GM19397 (cell line): ENCODE results near the gene DNAJC11.
"Not testable (repeated sequence)": the region's sequence is repeated elsewhere in the genome, so short reads cannot be mapped to it uniquely, and the experiment has no call there.

ENCODE experiments used
- ATAC-seq: cut with Tn5 transposase; IDR thresholded peaks from one replicate; pipeline ENCODE4 v1.9.1; 2021; ENCODE audit warnings: mild to moderate bottlenecking, moderate library complexity; ENCODE audit not compliant: unreplicated experiment

The DNAJC11 gene

DNA sequence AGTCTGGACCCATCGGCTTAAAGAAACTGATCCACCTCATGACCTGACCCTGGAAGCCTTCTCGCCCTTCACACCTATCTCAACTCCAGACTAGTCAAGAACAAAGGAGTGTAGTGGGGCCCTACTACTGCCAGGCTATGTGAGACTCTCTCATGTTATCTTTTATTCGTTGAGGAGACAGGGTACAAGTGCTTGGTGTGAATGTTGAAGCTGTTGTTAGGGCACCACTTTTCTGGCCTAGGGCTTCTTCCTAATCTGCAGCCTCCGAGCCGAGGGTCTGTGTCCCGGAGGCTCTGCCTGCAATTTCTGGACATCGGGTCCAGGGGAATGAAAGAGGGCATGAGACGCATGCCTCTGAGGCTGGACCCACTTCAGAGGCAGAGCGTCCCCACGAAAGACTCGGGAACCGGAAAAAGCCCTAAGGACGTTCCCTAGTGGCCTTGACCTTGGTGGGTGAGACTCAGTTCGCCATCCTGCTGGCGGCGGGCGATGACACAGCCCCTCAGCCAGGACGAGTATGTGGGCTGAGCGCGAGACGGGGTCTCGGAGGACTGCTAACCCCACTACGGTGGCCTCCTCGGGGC lies 671 bp downstream of the DNAJC11 start:
- ATAC-seq: no peak

- ATAC-seq: not testable (repeated sequence)
These were observed 1.7 kb downstream of the DNAJC11 start for GRCh38 chr1:6699915-6700314.

GRCh38 chr1:6695868-6696267 lies 5.7 kb downstream of the DNAJC11 start:
- ATAC-seq: no peak

- no peak for ATAC-seq
These were observed 7.4 kb downstream of the DNAJC11 start for GRCh38 chr1:6694121-6694713.

DNA sequence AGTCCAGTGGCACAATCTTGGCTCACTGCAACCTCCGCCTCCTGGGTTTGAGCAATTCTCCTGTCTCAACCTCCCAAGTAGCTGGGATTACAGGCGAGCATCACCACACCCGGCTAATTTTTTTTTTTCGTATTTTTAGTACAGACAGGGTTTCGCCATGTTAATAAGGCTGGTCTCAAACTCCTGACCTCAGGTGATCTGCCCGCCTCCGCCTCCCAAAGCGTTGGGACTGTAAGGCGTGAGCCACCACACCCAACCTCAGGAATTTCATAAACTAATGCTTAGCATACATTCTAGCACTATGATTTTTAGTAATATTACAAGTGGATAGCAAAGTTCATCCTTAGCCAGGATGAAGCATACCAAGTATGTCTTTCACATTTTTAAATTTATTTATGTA lies 8.7 kb downstream of the DNAJC11 start:
- ATAC-seq: no peak

GRCh38 chr1:6691507-6691906 lies 10.1 kb downstream of the DNAJC11 start:
- no peak for ATAC-seq

DNA sequence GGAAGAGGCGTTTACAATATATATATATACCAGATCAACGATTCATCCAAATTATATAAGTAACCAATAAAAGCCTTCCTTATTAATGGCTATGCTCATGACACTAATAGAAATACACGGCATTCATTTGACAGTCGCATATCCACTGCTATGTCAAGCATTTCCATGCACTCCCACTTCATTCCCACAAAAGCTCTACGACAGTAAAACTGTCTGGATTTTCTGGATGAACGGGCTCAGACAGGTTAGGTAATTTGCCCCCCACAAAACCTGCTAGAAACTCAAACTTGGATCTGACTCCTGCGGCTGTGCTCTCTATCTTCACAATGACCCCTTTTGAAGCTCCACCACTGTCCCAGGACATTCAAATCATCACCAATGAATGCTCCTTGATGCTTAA lies 11.4 kb downstream of the DNAJC11 start:
- no peak for ATAC-seq

DNA sequence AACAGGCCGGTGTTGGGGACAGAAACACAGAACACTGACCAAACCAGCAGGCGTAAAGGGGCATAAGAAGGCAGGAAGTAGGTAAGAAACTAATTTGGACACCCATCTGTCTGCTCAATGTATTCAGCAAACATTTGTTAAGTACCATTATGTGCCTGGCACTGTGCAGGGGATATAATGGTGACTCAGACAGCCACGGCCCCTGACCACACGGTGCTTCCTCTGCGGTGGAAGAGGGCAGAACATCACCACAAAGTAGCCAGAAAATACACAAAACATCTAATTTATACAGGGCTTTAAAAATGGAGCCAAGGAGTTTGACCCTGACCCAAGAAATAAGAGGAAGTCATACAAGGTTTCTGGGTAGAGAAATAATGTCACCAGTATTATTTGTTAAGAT lies 12.9 kb downstream of the DNAJC11 start:
- ATAC-seq: no peak

DNA sequence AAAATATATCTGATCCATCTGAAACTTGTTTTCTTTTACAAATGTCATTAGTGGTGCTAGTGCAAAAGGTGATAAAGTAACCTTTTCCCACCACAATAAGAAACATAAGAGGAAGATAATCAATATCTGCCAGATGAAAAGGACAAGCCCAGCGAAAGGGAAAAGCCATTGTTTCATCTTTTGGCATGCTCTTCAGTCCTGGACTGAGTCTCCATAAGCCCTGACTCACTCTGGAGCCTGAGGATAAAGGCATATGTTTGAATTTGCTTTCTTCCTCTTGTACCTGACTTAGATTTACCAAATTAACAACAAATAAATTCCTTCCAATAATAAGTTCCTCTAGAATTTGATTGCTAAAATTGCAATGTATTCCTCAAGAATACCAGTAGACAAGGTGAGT lies 13.6 kb downstream of the DNAJC11 start:
- no peak for ATAC-seq

DNA sequence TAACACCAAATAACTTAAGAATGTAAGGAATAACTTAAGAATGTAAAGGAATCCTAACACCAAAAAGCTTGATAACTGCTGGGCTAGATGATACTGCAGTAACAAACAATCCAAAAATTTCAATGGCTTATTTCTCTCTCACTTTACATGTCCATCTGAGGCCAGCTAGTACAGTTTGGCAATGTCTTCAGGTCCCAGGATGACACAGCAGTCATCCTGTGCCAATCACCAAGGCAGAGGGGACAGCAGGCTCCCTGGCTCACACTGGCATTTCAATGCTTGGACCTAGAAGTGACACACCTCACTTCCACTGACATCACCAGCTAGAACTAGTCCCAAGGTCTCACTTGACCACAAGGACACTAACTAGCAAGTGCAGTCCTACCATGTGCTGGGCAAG lies 15.3 kb downstream of the DNAJC11 start:
- ATAC-seq: no peak

DNA sequence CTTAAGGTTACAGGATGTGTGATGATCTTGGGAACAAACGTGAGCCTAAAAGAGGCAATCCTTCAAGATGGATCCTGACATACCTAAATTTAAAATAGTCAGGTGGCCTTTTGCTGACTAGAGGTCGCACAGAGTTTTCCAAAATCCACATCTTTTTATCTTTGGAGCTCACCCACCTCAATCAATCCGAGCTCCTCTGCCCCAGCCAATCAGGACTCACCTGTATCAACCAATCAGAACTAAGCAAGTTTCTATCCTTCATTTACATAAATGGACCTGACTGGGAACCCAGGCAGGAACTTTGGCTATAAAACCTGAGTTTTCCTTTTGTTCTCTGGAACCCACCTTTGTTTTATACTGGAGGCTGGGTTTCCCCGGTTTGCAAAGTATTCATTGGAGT lies 16.2 kb downstream of the DNAJC11 start:
- ATAC-seq: no peak

DNA sequence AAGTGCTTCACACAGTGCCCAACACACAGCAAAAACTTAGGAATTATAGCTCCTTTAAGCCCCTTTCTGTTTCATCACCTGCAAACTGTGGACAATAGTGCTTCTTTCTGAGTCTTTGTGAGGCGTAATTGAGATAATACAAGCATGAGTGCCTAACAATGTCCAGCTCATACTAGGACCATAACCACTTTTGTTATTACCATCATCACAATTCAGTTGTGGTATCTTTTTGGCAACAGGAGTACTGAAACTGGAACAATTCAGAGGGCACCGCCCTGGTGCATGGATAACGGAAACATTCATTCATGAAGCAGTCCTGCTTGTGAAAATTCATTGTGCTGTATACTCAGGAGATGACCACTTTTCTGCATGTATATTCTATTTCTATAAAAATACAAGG lies 18.2 kb downstream of the DNAJC11 start:
- no peak for ATAC-seq

- ATAC-seq: no peak
These were observed 25.7 kb downstream of the DNAJC11 start for GRCh38 chr1:6675941-6676340.

GRCh38 chr1:6674771-6675170 lies 26.8 kb downstream of the DNAJC11 start:
- ATAC-seq: no peak

- ATAC-seq: no peak
These were observed 27.7 kb downstream of the DNAJC11 start for GRCh38 chr1:6673816-6674398.

DNA sequence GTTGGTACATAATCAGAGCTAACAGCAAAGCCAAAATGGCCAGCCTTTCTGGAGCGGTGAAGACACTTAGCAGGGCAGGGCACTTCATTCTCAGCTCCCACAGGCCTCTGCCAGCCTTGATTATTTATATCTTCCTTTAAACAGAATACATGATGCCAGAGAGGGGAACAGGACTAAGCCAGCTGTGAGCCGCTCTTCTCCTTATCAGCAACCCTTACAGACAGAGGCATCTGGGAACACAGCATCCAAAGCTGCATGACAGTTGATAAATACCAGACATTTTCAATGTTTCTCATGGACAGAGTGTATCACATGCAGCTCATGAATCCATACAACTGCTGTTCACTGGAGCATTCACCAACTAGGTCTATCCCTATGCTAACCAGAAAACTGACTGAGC lies 29.1 kb downstream of the DNAJC11 start:
- no peak for ATAC-seq

DNA sequence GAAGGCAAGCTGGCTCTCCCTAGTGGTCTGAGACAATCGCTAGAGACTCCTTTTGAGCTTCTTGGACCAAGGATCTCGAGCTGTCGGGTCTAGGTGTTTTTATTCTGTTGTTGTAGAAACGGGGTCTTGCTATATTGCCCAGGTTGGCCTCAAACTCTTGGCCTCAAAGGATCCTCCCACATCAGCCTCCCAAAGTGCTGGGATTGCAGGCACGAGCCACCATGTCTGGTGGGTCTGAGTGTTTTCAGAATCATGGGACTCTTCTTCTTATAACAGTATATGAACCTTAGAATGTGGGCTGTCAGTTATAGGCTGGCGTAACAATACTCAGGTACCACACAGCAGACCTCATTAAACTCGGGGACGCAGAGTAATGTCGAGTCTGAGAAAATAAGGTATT lies 33.1 kb downstream of the DNAJC11 start:
- ATAC-seq: no peak

DNA sequence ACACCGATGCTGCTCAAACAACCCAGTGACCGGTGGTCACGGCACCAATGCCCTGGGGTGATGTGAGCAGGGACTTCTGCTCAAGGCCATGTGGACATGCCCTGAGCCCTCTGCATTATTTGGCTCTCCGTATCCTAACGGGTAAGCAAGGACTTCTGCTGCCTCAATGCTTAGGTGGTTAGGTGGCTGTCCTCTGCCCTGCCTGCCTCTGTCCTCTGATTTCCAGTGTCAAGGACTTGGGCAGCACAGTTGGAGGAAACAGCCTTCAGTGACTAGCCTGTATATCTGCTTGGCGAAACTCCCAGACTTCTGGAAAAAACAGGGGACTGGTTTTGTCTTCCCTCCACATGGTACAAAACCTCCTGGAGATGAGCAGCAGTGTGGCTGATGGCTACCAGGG lies 34.5 kb downstream of the DNAJC11 start:
- no peak for ATAC-seq

DNA sequence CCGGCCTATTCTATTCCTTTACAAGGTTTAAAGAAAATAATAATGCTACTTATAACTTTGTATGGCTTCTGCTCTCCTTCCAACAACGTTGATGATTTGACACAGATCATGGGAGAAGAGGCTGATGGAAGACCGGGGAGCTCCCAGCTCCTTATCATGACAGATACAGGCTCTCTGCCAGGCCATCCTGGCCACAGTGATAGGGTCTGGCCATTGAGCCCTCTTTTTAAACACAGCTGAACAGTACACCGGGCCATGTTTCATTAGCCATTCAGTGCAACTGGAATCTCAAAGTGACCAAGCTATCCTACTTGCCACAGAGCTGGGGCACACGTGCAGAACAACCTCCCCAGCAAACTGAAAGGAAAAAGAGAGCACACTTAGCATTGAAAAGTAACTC lies 34.9 kb downstream of the DNAJC11 start:
- ATAC-seq: no peak

DNA sequence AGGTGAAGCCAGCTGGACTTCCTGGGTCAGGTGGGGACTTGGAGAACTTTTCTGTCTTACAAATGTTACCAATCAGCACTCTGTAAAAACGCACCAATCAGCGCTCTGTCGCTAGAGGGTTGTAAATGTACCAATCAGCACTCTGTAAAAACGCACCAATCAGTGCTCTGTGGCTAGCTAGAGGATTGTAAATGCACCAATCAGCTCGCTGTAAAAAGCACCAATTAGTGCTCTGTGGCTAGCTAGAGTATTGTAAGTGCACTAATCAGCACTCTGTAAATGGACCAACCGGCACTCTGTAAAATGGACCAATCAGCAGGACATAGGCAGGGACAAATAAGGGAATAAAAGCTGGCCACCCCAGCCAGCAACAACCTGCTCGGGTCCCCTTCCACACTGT lies 39.1 kb downstream of the DNAJC11 start:
- ATAC-seq: not testable (repeated sequence)

- no peak for ATAC-seq
These were observed 41.1 kb downstream of the DNAJC11 start for GRCh38 chr1:6660415-6661049.

DNA sequence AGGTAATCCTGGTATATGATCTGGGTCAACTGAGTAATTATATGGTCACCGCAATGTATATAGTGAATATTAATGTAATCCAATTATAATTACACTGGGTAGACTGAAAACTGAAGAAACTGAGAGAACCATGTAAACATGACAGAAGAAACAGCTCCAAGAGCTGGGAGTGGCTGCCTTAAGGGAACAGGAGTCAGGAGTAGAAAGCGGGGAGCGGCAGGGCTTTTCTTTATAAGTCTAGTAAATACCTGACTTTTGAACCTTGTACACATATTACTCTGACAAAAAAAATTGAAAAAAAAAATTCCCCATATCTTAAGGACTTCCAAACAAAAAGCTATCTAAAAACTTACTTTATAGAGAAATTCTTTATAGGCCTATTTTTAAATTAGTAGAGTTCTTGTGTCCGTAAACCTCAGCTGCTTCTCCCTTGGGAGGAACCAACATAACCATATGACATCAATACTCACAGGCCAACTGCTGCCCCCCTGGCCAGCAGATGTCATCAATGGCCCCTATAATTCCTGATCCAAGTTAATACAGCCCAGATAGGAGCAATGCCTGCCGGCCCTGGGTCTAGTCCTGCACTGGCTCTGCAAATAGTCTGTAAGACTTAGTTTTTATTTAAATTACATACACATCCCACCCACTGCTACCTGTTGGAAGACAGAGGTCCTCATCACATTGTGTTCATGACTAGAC lies 43.1 kb downstream of the DNAJC11 start:
- ATAC-seq: no peak
